ENCODE data around the gene C3orf85.
"Not testable (repeated sequence)": the region's sequence is repeated elsewhere in the genome, so short reads cannot be mapped to it uniquely, and the experiment has no call there.

The C3orf85 gene, protein sequence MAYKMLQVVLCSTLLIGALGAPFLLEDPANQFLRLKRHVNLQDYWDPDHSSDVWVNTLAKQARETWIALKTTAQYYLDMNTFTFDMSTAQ

DNA sequence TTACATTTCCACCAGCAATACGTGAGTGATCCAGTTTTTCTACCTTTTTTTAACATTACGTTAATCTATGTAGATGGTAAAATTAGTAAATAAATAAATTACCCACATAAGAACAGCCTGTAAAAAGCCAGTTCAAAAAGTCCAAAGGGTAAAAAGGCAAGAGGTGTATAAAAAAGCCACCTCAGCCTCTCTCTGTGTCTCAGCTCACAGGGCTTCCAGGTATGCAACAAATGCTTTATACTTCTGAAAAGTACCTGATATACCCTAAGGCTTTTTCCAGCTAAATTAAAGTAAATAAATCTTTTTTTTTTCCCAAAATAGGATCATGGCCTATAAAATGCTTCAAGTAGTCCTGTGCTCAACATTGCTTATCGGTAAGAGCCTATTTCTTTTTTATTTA is at the start of gene C3orf85:
TSS of gene C3orf85 (plus strand) at position 197 of the 400 bp plus-strand sequence. CDS start at position 326, 129 bp downstream.
- no peak for DNase-seq (ENCODE audit: low read depth in 2 of 2)

DNA sequence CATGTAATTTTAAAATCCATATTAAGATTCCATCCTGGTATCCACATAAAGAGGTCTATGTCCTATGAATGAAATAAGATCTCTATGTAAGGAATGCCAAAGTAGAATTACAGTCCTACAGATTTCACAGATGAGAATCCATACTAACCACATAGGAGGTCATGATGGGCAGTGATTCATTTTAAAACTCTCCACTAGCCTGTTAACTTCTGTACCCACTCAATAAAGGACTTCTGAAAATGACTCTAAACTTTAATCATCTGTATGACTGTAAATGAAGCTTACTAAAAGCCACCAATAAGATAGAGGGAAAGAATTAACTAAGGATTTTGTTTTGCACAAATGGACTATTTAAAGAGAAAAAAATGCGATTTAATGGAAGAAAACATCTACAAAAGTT is 47.3 kb upstream of the C3orf85 start:
- no peak for DNase-seq (ENCODE audit: low read depth in 2 of 2)

DNA sequence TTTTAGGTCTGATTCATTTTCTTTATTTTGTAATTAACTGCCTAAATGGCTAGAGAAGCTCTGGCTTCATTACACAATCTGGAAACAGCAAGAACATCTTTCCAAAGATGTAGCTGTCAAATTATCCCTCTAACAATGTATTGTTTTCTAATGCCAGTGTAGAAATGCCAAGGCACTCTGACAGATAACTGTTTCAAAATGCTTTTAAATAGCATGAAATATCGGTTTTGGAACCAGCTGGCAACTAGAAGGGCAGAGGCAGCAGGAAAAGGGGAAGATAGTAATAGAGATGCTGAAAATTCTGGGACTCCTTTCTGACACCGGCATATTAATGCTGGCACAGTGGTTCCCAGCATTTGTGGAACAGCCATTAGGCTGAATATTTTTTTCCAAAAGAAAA is 44.7 kb upstream of the C3orf85 start:
- DNase-seq (ENCODE audit: low read depth in 2 of 2), result no peak

DNA sequence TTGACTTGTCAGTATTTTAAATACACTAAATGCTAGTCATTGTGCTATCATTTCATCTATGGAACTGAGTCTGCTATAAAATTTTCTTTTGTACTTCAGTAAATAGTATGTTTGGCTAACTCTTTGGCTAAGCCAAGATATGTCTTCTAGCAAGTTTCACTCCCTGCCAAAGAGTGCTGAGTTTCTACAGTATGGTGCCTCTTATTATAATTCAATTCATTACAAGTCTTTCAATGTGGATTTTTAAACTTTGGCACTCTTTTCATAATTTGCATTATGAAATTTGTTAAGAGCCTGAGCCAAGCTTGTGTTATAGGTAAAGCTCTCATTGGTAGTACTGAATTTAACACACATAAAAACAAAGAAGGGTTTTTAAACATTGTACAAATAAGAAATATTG is 43.0 kb upstream of the C3orf85 start:
- DNase-seq (ENCODE audit: low read depth in 2 of 2), result no peak

DNA sequence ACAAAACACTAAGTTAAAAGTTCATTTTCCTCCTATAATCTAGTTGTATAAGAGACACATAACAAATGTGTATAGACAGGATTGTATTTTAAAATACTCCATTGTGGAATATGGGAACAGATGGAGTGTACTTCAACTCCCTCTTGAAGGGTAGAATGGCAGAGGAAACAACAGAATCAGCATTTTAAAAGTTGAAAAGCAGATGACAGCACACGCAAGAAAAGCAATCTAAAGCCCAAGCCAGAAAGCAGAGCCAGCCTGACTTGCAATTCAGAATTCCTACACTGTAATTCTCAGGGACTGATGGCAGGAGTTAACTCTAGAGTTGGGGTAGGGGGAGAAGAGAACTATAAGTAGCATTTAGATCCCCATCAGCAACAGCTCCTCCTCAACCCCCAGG is 41.4 kb upstream of the C3orf85 start:
- DNase-seq (ENCODE audit: low read depth in 2 of 2), result no peak

DNA sequence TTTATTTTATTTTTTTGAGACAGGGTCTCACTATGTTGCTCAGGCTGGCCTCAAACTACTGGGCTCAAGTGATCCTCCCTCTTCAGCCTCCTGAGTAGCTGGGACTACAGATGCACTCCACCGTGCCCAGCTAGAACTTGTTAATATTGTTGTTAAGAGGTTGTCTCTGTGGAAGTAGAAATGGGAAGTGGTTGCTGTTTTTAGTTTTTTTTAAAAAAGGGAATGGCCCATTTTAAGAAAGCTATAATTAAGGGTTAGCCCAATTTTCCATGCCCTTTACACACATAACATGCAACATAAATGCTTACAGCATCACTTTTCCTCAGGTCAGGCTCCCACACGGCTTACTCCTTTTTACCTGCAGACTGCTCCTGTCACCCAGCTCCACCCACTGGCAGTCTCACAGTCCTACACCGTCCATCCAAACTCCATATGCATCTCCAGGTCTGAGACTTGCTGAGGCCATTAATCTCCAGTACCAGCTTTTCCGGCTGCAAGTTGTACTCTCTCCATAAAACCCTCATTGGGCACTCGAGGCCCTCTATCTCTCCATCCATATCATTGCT is 38.4 kb upstream of the C3orf85 start:
- DNase-seq (ENCODE audit: low read depth in 2 of 2), result no peak

DNA sequence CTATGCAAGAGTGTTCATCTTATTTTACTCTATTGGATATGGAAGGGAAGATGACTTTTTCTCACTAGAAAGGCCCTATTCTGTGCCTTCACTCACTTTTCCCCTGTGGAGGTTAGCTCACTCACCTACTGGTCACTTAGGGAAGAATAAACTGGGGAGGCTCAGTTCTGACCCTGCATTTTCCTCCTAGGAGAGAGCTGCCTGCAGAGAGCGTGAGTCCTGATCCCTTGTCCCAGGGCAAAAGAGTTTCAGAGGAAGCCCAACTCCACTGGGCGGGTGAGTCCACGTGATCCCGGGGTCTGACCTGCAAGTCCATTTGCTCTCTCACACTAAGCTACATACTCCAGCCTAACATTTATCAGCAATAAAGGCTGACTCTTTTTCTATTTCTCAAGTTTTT is 26.9 kb upstream of the C3orf85 start:
- DNase-seq (ENCODE audit: low read depth in 2 of 2), result no peak

DNA sequence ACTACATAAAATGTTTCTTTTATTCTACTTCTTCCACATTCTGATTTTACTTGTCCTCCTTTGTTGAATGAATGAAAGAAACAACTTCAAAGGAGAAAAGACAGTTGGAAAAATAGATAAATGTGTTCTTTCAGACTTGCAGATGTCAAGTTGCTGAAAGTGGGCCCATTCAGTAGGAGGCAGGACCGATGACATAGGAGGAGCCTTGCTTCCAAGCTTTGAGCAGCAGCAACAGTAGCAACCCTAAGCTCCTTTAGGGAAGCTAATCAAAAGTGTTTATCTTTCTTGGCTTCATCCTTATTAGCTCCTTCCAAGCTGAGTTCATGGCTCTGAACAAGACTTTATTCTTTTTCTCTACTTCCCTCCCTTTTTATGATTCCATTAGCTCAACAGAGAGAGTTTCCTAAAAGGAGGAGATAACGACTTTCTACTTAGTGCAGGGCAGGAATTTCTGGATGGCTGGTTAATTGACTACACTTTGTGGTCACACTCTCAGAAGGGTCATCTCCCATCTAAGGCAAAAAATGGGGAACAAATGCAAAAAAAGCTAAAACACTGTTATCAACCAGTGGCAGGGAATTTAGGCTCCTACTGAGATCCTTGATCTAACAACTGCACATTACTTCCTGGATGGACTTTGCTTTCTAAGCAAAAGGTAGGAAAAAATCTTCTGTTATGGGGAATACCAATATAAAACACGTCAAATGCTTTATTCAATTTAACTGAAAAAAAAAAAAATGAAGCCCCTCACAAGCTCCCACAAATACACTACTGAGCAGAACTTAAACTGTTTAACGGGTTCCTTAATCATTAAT is 23.4 kb upstream of the C3orf85 start:
- DNase-seq (ENCODE audit: low read depth in 2 of 2), result no peak

DNA sequence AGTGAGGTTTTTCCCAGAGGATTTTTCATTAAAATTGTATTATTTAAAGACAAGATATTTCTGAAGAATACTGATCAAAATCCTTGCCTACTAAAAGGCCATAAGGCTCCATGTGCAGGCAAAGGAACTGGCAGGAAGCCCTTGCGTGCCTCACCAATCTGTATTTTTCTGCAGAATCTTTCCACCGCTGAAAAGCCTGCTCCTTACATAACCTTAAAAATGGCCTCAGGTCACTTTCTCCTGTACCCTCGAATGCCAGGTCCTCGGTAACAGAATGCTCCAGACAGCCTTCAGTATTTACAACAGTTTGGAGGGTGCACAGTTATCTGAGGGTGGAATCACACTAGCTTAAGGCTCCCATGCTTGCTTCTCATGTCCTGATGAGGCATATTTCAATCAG is 21.8 kb upstream of the C3orf85 start:
- no peak for DNase-seq (ENCODE audit: low read depth in 2 of 2)

DNA sequence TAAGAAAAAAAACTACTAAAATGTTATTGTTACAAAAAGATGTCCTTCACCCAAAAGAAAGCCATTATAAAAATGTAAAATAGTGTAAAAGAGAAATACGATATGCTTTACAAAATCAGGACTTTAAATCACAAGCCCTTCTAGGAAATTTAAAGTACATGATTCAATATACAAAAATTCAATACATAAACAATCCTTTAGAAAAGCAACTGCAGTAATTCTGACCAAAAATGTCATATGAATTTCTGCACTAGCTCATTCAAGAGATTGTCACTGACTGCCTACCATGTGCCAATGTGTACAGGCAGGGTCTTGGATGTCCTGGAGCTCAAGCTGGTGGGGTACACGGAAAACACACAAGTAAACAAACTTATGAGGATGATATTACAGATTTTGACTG is 21.1 kb upstream of the C3orf85 start:
- no peak for DNase-seq (ENCODE audit: low read depth in 2 of 2)

DNA sequence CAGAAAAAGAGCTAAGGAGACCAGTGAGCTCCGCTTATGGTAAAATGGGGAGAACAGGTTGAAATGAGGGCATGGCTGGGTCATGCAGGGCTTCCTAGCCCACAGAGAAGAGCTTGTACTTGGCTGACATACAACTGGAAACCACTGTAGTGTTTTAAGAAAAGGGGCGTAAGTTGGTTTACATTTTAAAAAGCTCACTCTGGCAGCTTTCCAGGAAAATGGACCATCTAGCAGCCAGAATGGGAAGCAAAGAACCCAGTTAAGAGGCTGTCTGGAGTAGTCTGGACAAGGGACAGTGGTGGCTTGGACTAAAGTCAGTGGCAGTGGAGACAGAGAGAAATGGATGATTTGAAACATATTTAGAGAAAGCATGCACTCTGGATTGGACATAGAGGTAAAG is 20.5 kb upstream of the C3orf85 start:
- no peak for DNase-seq (ENCODE audit: low read depth in 2 of 2)

DNA sequence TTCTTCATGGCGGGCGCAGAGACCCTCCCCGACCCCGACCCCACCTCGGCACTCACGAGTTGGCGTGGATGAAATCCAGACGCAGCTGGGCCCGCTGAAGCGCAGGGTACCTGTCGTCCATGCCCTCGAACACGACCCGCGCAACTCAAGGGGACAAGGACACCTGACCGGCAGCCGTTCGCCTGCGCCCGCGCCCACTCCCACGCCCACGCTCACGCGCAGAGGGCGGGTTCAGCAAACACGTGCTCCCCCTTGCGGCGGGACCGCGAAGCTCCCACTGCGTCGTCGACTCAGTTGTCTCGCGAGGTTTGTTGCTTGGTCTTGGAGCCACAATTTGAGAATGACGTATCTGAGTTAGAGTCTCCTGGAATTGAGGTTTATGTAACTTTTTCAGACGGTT is 18.6 kb upstream of the C3orf85 start, which contains the start of gene MORC1:
TSS of gene MORC1 (minus strand) at position 196 of the 400 bp plus-strand sequence. CDS start at position 121, 75 bp downstream.
- DNase-seq (ENCODE audit: low read depth in 2 of 2), result no peak

DNA sequence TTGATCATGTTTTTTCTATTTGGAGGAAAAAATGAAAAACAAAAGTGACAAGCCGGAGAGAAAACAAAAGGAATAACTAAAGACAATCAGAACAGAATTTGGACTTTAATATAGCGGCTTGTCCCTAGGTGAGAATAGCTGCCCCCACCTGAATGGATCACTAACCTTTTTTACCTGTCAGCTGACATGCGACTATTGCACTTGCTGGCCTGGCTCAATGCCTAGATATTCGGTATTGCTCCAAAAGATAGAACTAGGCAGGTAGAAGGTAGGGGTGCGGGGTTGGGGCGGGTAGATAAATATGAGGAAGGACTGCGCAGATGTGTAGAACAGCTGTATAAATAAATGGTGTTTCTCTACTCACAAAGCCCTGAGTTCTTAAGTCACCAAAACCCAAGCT is 17.9 kb upstream of the C3orf85 start:
- no peak for DNase-seq (ENCODE audit: low read depth in 2 of 2)

DNA sequence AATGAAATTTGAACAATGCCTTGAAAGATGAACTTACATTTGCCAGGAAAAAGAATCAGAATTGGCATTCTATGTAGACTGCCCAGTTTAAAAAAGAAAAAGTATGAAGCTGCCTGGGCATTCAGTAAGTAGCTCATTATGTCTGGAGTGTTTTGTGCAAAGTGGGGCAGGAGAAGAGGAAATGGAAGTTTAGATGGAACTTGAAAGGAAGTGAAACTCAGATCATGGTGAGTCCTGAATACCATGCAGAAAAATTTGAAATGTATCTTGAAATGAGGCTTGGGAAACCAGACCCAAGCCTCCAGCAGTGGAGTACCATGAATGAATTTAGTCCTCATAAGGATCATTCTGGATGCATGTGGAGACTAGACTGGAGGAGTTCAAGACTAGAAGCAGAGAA is 13.8 kb upstream of the C3orf85 start:
- no peak for DNase-seq (ENCODE audit: low read depth in 2 of 2)

DNA sequence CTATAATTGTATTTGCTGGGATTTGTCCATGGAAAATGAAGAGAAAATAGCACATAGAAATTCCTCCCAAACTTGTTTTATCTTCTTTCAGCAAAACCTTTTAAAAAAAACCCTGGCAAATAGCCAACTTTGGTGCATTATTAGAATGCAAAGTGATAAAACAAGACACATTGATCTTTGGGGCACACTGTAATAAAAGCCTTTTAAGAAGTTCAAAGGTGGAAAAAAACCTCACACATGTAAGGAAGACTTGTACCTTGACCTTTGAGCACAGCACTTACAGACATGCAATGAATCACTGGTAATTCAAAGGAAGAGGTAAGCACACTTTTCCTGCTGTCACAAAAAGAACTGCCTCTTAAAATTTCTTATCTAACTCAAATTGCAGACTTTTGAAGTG is 10.6 kb upstream of the C3orf85 start:
- DNase-seq (ENCODE audit: low read depth in 2 of 2), result no peak

DNA sequence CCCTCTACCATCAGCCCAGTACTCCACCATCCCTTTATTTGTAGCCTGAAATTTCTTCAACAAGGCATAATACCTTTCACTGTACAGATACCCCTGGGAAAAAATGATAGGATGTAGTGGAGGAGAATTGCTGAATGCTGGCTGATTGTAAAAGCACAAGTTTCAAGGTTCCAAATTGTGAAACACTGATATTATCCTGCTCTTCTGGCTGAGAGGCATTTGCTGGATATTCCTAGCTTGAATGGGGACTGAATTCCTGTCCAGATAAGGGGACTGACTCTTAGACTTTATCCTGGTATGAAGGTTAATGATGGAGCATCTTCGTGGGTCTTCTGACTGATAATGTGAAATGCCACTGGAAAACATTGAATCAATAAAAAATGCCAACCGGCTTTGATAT is 9.0 kb upstream of the C3orf85 start:
- DNase-seq (ENCODE audit: low read depth in 2 of 2), result no peak

DNA sequence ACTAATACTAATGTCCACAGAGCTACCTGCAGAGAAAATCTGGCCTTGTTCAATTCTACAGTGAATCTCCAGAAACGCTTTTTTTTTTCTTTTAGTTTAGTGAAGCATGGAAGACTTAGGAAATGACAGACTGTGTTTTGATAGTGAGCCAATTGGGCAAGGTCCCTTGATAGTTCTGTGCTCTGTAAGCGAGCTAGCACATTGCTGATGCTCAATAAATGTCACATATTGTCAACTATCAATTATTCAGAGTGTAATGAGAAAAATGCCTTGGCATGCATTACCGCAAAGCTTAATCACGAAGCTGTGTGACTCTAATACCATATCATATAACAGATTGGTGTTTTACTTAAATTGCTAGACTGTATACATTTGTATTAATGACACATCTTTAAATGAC is 5.2 kb upstream of the C3orf85 start:
- no peak for DNase-seq (ENCODE audit: low read depth in 2 of 2)

DNA sequence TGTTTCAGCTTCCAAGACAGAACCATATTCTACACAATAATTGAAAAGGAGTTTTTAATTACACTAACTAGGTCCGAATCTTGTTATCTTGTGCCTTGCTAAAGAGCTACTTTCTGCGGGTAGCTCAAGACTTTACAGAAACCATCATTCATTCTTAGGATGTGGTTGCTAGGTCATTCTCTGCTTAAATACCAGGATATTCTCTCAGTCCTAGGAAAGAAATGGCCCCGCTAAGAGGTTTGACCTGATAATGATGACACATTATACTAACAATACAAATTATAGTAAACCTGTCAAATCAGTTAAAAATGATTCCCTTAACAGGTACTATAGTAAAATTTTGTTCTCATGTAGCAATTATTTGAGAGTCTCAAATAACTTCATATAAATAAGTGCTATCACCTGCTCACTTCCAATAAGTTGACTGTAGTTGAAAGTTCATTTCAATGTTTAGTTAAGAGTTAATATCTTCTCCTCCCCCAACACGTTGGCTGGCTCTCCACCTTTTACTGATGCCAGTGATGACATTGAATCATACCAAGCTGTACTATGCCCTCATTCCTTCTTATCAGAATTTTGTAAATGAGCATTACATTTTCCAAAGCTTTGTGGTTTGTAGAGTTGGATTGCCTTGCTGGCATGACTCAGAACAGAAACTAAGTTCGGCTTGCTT is 3.6 kb upstream of the C3orf85 start:
- no peak for DNase-seq (ENCODE audit: low read depth in 2 of 2)

DNA sequence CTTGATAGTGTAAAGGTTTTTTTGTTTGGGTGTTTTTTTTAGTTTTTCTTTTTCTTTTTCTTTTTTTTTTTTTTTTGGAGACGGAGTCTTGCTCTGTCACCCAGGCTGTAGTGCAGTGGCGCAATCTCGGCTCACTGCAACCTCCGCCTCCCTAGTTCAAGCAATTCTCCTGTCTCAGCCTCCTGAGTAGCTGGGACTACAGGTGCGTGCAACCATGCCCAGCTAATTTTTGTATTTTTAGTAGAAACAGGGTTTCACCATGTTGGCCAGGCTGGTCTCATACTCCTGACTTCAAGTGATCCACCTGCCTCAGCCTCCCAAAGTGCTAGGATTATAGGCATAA is 3.1 kb upstream of the C3orf85 start:
- not testable (repeated sequence) for DNase-seq (ENCODE audit: low read depth in 2 of 2)

DNA sequence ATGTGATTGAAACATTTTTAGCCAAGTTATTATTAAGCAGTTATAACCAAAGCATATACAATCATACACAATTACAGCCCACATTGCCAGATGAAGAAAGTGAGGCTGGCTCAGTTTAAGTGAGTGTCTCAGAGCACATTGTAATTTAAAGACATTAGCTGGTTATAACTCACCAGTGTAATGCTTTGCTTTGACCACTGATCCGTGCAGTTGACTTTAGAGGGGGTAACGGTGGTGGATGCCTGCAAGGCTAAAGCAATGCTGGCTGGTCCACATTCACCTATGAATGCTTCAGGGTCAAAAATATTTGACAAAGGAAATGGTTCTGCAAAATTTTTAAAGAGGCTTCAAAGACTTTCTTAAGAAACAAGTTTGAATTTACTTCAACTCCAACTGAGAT is 1.2 kb downstream of the C3orf85 start:
- DNase-seq (ENCODE audit: low read depth in 2 of 2), result no peak

DNA sequence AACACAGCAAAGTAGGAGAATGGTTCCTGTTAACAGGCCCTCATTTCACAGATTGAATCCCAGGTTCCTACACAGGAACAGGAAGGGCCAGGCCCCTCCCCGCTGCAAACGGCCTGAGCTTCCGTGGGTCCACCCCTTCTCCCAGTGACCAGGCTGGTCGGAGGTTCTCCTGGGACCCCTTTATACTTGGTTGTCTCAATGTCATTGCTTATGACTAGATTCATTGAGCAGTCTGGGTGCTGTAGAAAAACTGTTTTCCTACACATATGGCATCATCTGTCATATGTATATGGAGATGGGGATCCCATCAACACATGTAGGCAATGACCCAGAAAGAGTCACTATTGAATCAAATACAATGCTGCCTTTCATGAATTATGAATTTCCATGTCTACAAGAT is 3.8 kb downstream of the C3orf85 start:
- DNase-seq (ENCODE audit: low read depth in 2 of 2), result no peak

DNA sequence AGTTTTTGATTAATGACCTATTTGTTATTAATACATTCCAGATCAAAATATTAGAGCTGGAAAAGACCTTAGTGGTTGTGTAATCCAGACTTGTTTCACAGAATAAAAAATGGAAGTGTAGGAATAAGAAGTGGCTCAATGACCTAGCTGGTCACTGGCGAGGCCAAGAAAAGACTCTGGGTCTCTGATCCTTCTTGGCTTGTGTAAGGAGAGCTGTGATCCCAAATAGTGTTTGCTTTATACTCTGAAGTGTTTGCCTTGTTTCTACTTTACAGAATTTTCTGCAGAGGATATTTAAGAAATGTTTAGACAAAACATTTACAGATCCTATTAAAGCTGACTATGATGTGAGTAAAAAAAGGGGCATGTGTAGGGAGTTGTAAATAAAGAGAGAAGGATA is 7.1 kb downstream of the C3orf85 start:
- DNase-seq (ENCODE audit: low read depth in 2 of 2), result no peak

DNA sequence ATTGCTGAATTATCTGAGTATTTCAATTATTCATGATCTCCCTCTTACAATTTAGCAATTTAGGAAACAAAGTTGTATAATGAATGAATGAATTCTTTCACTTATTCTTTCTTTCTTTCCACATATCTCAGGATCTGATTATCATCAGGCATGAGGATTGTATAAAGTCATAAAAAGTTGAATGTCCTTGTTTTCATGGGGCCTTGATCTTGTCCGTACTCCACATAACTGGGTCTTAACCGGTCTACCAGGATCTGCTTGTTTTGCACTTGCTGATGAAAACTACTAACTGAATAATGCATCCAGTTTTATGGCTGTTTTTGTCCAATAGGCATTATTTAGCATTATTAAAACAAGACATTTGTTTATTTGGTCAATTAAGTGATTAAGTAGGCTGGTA is 12.6 kb downstream of the C3orf85 start:
- DNase-seq (ENCODE audit: low read depth in 2 of 2), result no peak
